GM06990 (cell line): ENCODE data around the gene SH2D4B.

Source experiments
- DNase-seq: peaks from one replicate; pipeline ENCODE4 v3.0.0-alpha.2; 2011; ENCODE audit not compliant: insufficient read length; ENCODE audit errors: extremely low read depth
- H3K27me3 ChIP-seq: replicated peaks from 2 replicates; pipeline ENCODE4 v1.6.0; 2011; ENCODE audit warnings: low read length; ENCODE audit not compliant: control insufficient read depth, insufficient read depth
- H3K36me3 ChIP-seq: 2 replicates; pipeline ENCODE4 v1.5.1; 2011; ENCODE audit warnings: low read length; ENCODE audit not compliant: control insufficient read depth, insufficient read depth
- H3K4me3 ChIP-seq: replicated peaks from 2 replicates; pipeline ENCODE4 v1.5.1; 2011; ENCODE audit warnings: low read depth, mild to moderate bottlenecking, control low read depth, low read length
- CTCF ChIP-seq: IDR thresholded peaks from 2 replicates; pipeline ENCODE4 v1.5.1; 2011; ENCODE audit warnings: low read length, control low read depth, mild to moderate bottlenecking, inconsistent platforms; ENCODE audit not compliant: insufficient read depth, poor library complexity, severe bottlenecking

Gene SH2D4B

DNA sequence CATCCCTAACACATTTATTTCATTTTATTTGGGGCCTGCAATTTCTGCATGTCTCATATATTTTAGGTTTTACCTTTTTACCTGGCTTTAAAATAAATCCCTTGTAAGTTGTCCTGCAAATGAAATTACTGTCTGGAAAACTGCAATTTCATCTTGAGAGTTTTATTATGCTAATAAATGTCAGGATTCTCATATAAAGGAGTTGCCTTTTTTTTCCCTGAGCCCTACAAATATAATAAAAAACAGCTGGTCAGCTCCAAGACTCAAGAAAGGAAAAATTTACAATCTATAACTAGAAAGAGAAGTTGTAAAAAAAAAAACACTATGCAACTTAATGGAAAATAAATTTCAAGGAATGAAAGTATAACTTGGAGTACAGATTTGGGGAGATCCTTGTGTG, 108.7 kb downstream of the SH2D4B start:
- H3K36me3 ChIP-seq: no peaks in the 10 kb centered on the region
- no peak for TF ChIP-seq CTCF
- no peak overlapping the region for H3K4me3 ChIP-seq
- DNase-seq: no peak
- H3K27me3 ChIP-seq: no peaks in the 10 kb centered on the region; the same call in 1 of the 2 replicates

GRCh38 chr10:80647173-80647833, 109.6 kb downstream of the SH2D4B start:
- TF ChIP-seq CTCF: no peak
- DNase-seq: no peak
- Histone ChIP-seq H3K4me3 (no peak overlapping the region), H3K36me3 (no peaks in the 10 kb centered on the region), H3K27me3 (no peaks in the 10 kb centered on the region; the same call in 1 of the 2 replicates)

DNA sequence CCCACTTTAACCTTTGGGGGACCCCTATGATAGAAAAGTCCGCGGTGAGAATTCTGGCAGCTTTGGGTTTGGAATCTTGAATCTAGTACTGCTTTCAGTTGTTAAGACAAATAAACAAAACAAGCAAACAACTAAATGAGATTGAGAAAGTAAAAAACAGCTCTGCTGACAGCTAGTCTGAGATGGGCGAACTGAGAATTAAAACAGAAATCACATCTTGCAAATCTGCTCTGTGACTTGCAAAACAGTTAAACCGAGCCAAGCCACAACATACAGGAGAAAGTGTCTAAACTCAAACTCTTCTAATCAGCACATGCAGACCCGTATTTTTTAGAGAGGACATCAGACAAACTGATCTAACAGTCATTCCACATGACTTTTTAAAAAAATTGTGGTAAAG, 110.4 kb downstream of the SH2D4B start:
- DNase-seq: no peak
- Histone ChIP-seq H3K27me3 (no peaks in the 10 kb centered on the region; the same call in 1 of the 2 replicates), H3K36me3 (no peaks in the 10 kb centered on the region), H3K4me3 (no peak overlapping the region)
- TF ChIP-seq CTCF: no peak

GRCh38 chr10:80649183-80649582, 111.5 kb downstream of the SH2D4B start:
- DNase-seq: no peak
- Histone ChIP-seq H3K4me3 (no peak overlapping the region), H3K36me3 (no peaks in the 10 kb centered on the region), H3K27me3 (no peaks in the 10 kb centered on the region; the same call in 1 of the 2 replicates)
- TF ChIP-seq CTCF: no peak

GRCh38 chr10:80655898-80656297, 118.2 kb downstream of the SH2D4B start:
- DNase-seq: no peak
- TF ChIP-seq CTCF: no peak
- no peak overlapping the region for H3K4me3 ChIP-seq
- peaks cover 2% of the 10 kb centered on the region for H3K27me3 ChIP-seq
- H3K36me3 ChIP-seq: no peaks in the 10 kb centered on the region

DNA sequence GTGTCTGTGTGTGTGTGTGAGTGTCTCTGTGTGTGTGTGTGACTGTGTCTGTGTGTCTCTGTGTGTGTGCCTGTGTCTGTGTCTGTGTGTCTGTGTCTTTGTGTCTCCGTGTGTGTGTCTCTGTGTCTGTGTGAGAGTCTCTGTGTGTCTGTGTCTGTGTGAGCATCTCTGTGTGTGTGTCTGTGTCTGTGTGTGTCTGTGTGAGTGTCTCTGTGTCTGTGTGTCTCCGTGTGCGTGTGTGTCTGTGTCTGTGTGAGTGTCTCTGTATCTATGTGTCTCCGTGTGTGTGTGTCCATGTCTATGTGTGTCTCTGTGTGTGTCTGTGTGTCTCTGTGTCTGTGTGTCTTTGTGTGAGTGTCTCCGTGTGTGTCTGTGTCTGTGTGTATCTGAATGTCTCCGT, 120.4 kb downstream of the SH2D4B start:
- no peak for TF ChIP-seq CTCF
- Histone ChIP-seq H3K36me3 (no peaks in the 10 kb centered on the region), H3K27me3 (peaks cover 2% of the 10 kb centered on the region), H3K4me3 (no peak overlapping the region)
- DNase-seq: no peak
